NT2/D1 (cell line): Measurements from ENCODE around the gene PRDM7.

Source experiments
- DNase-seq: peaks from one replicate; pipeline ENCODE4 v3.0.0-alpha.2; 2011; ENCODE audit warnings: low read depth, low spot score
- H3K27me3 ChIP-seq: 2 replicates; pipeline ENCODE4 v1.6.0; 2011; ENCODE audit warnings: mild to moderate bottlenecking; ENCODE audit not compliant: insufficient read length, insufficient read depth
- H3K36me3 ChIP-seq: 2 replicates; pipeline ENCODE4 v1.6.1; 2011; ENCODE audit warnings: mild to moderate bottlenecking, low read length, mixed read lengths; ENCODE audit not compliant: insufficient read depth, insufficient read length
- H3K4me1 ChIP-seq: 2 replicates; pipeline ENCODE4 v1.5.1; 2011; ENCODE audit not compliant: insufficient read depth, insufficient read length
- H3K4me3 ChIP-seq: 2 replicates; pipeline ENCODE4 v1.5.1; 2011; ENCODE audit warnings: low read depth; ENCODE audit not compliant: insufficient read length
- H3K9ac ChIP-seq: 2 replicates; pipeline ENCODE4 v1.6.0; 2011; ENCODE audit warnings: low read depth; ENCODE audit not compliant: insufficient read length
- H3K9me3 ChIP-seq: 2 replicates; pipeline ENCODE4 v1.5.1; 2011; ENCODE audit warnings: mild to moderate bottlenecking, low read length; ENCODE audit not compliant: insufficient read depth
- SUZ12 ChIP-seq: IDR thresholded peaks from 2 replicates; pipeline ENCODE4 v1.6.1; 2011; ENCODE audit not compliant: insufficient read length, insufficient read depth; ENCODE audit errors: extremely low read depth
- YY1 ChIP-seq: IDR thresholded peaks from 2 replicates; pipeline ENCODE4 v1.6.1; 2011; ENCODE audit not compliant: insufficient read length, insufficient read depth
- ZNF274 ChIP-seq: IDR thresholded peaks from 2 replicates; pipeline ENCODE4 v1.6.1; 2011; ENCODE audit warnings: mild to moderate bottlenecking, low read depth, low read length

PRDM7 gene

DNA sequence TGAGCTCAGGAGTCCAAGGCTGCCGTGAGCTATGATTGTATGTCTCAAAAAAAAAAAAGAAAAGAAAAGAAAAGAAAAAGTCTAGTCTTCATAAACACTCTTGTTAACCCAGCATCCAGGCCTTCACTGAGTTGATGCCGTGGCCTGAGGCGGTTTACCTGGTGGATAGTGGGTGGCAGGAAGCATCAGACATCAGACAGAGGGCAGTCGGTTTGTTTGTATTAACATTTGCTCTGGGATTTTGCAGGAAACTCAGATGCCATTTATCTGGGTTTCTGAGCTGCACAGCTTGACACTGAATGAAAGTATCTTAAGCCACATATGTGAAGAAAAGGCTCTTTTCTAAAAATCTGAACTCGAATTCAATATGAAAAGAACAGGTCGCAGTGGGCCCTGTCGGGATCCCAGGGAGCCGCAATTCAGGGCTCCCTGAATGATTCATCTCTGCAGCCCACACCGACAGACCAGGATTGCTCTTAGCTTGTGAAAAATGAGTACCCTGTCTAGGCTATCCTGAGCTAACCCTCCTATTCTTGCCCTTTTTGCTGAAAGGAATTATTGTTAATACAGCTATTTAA, 56.8 kb downstream of the PRDM7 start:
- Histone ChIP-seq H3K9me3 (no peaks in the 10 kb centered on the region), H3K9ac (peak overlapping the region; percentile 90), H3K4me1 (peaks cover 10% of the 10 kb centered on the region), H3K36me3 (peaks cover under 1% of the 10 kb centered on the region), H3K4me3 (peak overlapping the region; percentile 63), H3K27me3 (peaks cover 5% of the 10 kb centered on the region)
- no peak for DNase-seq
- no peak for TF ChIP-seq ZNF274
- TF ChIP-seq SUZ12, result no peak
- TF ChIP-seq YY1, result no peak

DNA sequence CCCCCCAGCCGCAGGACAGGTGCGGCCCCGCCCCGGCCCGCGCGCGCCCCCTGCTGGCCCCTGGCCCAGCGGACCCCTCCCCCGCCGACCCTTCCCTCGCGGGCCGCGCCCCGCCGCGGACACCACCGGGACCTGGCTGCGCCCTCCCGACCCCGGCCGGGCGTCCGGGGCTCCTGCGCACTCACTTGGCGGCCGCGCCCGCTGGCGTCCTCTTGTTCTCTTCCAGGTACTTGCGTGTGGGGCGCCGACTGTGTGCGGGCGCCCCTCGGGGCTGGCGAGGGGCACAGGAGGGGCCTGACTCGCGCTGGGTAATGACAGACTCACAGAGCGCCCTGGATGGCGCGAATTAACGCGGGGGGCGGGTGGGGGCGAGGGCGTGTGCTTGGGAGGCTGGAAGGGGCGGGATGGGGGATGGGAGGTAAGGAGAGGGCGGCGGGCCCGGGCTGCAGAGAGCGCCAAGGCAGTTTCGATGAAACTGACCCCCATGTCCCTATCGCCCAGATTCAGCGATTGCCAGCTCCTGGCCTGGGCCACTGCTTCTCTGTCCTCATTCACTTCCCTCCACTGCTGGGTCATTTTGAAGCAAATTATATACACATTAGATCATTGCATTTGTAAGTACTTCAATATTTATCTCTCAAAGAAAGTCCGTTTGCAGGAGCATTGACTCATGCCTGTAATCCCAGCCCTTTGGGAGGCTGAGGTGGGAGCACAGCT, 57.4 kb downstream of the PRDM7 start:
- H3K9me3 ChIP-seq, result no peaks in the 10 kb centered on the region
- H3K36me3 ChIP-seq, result peaks cover 5% of the 10 kb centered on the region
- peaks cover 10% of the 10 kb centered on the region for H3K4me1 ChIP-seq
- H3K27me3 ChIP-seq, result peaks cover 5% of the 10 kb centered on the region
- H3K4me3 ChIP-seq, result peak overlapping the region; percentile 63
- no peak for DNase-seq
- H3K9ac ChIP-seq, result peak overlapping the region; percentile 90
- TF ChIP-seq YY1, result no peak
- TF ChIP-seq SUZ12, result no peak
- TF ChIP-seq ZNF274, result no peak

DNA sequence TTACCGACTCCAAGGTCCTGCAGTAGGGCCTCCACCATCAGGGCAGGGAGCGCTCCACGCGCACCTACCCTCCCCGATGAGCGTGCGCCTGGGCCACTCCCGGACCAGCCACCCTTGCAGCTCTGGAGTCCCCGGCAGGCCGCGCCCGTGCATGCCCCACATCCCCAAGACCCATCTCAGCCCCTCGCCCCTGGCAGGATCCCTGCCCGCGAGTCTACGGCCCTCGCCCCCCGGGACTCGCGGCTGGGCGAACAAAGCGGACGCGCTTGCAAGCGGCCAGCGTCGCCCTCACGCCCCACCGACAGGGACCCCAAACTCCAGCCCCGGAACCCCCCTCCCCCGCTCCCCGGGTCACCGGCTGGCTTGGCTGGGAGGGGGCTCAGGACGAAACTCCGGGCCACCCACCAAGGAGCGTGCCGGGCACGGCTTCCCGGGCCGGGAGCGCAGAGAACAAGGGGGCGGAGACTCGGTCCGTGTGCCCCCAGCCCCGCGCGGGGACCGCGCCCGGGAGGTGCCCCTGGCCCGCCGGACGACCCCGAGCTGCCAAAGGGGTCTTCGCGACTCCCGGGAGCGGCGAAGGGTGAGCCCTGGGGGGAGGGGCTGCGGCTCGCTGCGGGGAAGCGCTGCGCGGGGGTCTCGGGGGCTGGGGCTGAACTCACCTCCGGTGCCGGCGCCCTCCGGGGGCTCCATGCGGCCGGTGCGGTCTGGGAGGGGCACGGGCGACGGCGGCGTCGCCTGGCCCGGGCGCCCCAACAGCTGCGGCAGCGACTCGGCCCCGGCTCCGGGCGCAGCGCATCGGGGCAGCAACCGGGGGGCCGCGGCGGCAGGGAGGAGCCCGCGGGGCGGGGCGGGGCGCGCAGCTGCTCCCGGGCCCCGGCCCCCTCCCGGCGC, 58.2 kb downstream of the PRDM7 start, which contains the start of gene DBNDD1:
TSS of gene DBNDD1 (minus strand) at position 805 of the 891 bp plus-strand sequence. CDS start at position 690, 115 bp downstream.
- TF ChIP-seq SUZ12 (no peak), YY1 (no peak), ZNF274 (no peak)
- H3K36me3 ChIP-seq, result peaks cover 5% of the 10 kb centered on the region
- peak within 1 kb of the TSS; percentile 74 for H3K4me3 ChIP-seq
- DNase-seq, result no peak
- H3K4me1 ChIP-seq, result peaks cover 10% of the 10 kb centered on the region
- H3K27me3 ChIP-seq, result peaks cover 5% of the 10 kb centered on the region
- H3K9me3 ChIP-seq, result no peaks in the 10 kb centered on the region
- H3K9ac ChIP-seq, result peak within 1 kb of the TSS; percentile 91

DNA sequence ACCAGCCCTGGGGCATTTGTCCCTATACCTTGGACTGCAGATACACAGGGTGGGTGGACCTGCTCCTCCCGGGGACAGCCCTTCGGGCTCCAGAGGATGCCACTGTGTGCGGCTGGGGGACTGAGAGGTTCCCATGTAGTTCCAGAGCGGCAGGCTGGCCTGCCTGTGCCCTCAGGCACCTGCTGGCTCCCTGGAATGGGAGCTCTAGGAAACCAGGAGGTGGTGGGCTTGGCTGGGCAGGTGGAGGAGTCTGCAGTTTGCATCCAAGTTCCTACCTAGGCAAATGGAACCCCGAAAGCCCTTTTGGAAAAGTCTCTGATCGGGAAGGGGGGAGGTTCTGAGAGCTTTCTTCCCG, 58.9 kb downstream of the PRDM7 start:
- Histone ChIP-seq H3K4me3 (peak overlapping the region; percentile 74), H3K27me3 (peaks cover 5% of the 10 kb centered on the region), H3K9me3 (no peaks in the 10 kb centered on the region), H3K4me1 (peaks cover 9% of the 10 kb centered on the region), H3K36me3 (peaks cover 5% of the 10 kb centered on the region), H3K9ac (peak overlapping the region; percentile 91)
- TF ChIP-seq YY1 (no peak), ZNF274 (no peak), SUZ12 (no peak)
- DNase-seq, result no peak

DNA sequence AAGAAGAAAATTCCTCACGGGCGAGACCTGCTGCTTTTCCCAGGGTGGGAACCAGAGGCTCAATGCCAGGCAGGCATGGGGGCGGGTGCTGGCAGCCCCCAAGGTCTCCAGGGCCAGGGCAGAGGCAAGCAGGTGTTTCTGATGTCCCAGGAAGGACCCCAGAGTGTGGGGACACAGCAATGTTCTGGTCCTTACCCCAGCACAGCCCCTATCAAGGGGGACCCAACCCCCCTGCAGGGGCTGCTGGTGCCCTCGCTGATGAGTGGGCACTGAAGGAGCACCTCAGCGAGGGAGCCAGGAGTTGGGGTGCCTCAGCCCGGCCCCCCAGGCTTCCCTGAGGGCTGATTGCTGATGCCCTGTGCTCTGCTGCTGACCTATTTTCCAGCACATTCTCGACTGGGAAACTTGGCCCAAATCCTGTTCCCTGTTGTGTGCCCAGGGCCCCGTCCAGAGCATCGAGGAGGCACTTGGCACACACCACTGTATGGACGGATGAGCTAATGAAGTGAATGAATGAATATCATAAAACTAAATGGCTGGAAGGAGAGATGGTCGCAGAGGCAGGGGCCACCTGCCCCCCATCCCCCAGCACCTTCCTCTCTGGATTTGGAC, 60.7 kb downstream of the PRDM7 start:
- TF ChIP-seq YY1 (no peak), ZNF274 (no peak), SUZ12 (no peak)
- no peaks in the 10 kb centered on the region for H3K9me3 ChIP-seq
- H3K36me3 ChIP-seq, result peaks cover 5% of the 10 kb centered on the region
- H3K4me1 ChIP-seq, result peaks cover 11% of the 10 kb centered on the region
- peaks cover 5% of the 10 kb centered on the region for H3K27me3 ChIP-seq
- no peak overlapping the region for H3K4me3 ChIP-seq
- no peak for DNase-seq
- no peak overlapping the region for H3K9ac ChIP-seq

DNA sequence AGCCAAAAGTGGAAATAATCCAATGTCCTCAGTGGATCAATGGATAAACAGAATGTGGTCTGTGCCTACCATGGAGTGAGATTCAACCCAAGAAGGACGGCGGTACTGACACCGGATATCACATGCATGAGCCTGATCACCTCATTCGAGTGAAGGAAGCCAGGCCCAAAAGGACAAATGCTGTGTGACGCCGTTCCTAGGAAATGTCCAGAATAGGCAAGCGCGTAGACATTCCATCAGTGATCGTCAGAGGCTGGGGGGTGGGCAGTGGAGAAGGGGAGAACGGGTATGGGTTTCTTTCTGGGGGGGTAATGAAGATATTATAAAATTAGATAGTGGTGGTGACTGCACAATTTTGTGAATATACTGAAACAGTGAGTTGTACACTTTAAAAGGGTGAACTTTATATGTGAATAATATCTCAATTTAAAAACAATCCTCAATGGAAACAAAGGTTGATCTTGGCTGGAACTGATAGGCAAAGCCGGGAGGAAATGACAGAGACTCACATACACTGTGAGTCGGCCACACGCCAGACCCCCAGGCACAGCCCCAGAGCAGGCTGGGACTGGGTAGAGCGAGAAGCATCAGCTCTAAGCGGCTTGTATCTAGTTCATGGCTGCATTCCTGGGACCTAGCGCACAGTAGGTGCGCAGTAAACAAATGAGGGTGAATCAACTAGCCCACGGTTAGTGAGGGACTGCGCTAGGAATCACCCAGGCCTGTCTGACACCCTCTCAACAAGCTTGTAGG, 61.4 kb downstream of the PRDM7 start:
- peaks cover 5% of the 10 kb centered on the region for H3K27me3 ChIP-seq

More for the DNA sequence above, 61.4 kb downstream of the PRDM7 start:
- no peak for DNase-seq
- Histone ChIP-seq H3K9me3 (no peaks in the 10 kb centered on the region), H3K4me3 (no peak overlapping the region), H3K9ac (no peak overlapping the region), H3K36me3 (peaks cover 5% of the 10 kb centered on the region), H3K4me1 (peaks cover 16% of the 10 kb centered on the region)
- TF ChIP-seq YY1 (no peak), ZNF274 (no peak), SUZ12 (no peak)
